ENCODE results near the gene RYR2. TPM values are rescaled to one million over a fixed set of nuclear protein-coding genes. Genes with fewer than 3 reads are reported as not detected.

RYR2 gene
- total RNA-seq, 4 donors from 2014 or later, result 0.53 to 1.2 (median 0.57) TPM

- Histone ChIP-seq H3K4me1 (no peaks in the 10 kb centered on the region), H3K27ac (no peak overlapping the region), H3K9me3 (no peaks in the 10 kb centered on the region), H3K36me3 (no peaks in the 10 kb centered on the region), H3K4me3 (no peak overlapping the region), H3K27me3 (no peaks in the 10 kb centered on the region)
- DNase-seq (ENCODE audit: low spot score in 2 of 2), result no peak
- WGBS, result 72% methylated on average over 5 of the region's 5 CpGs
- TF ChIP-seq EP300 (IDR thresholded peaks at IDR 0.05) (no peak), POLR2A (IDR thresholded peaks at IDR 0.05) (no peak), POLR2AphosphoS5 (IDR thresholded peaks at IDR 0.05) (no peak)
- TF ChIP-seq, protein P1, sequence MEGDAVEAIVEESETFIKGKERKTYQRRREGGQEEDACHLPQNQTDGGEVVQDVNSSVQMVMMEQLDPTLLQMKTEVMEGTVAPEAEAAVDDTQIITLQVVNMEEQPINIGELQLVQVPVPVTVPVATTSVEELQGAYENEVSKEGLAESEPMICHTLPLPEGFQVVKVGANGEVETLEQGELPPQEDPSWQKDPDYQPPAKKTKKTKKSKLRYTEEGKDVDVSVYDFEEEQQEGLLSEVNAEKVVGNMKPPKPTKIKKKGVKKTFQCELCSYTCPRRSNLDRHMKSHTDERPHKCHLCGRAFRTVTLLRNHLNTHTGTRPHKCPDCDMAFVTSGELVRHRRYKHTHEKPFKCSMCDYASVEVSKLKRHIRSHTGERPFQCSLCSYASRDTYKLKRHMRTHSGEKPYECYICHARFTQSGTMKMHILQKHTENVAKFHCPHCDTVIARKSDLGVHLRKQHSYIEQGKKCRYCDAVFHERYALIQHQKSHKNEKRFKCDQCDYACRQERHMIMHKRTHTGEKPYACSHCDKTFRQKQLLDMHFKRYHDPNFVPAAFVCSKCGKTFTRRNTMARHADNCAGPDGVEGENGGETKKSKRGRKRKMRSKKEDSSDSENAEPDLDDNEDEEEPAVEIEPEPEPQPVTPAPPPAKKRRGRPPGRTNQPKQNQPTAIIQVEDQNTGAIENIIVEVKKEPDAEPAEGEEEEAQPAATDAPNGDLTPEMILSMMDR (IDR thresholded peaks at IDR 0.05), result no peak
Measured at GRCh38 chr1:237013608-237014007, 28.4 kb upstream of the RYR2 start.

GRCh38 chr1:237016626-237017025 lies 25.4 kb upstream of the RYR2 start:
- no peak for DNase-seq (ENCODE audit: low spot score in 2 of 2)
- Histone ChIP-seq H3K36me3 (no peaks in the 10 kb centered on the region), H3K4me3 (no peak overlapping the region), H3K4me1 (no peaks in the 10 kb centered on the region), H3K9me3 (no peaks in the 10 kb centered on the region), H3K27ac (no peak overlapping the region), H3K27me3 (no peaks in the 10 kb centered on the region)
- 50% methylated on average over 1 of the region's 1 CpG for WGBS
- TF ChIP-seq, protein P1 (IDR thresholded peaks at IDR 0.05), result no peak
- no peak for TF ChIP-seq EP300 (IDR thresholded peaks at IDR 0.05)
- TF ChIP-seq POLR2AphosphoS5 (IDR thresholded peaks at IDR 0.05), result no peak
- no peak for TF ChIP-seq POLR2A (IDR thresholded peaks at IDR 0.05)

DNA sequence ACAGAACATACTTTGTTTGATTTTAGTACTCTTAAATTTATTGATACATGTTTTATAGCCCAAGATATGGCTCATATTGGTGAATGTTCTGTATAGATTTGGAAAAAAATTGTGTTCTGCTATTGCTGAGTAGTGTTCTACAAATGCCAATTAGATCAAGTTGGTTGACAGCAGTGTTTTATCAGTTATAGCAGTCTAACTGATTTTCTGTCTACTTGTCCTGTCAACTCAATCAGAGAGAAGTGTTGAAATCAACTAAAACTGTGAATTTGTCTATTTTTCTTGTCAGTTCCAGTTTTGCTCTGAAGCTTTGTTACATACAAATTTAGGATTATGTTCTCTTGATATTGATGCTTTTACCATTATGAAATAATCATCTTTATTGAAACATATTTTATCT lies 23.1 kb upstream of the RYR2 start:
- Histone ChIP-seq H3K36me3 (no peaks in the 10 kb centered on the region), H3K27me3 (no peaks in the 10 kb centered on the region), H3K9me3 (no peaks in the 10 kb centered on the region), H3K27ac (no peak overlapping the region), H3K4me3 (no peak overlapping the region), H3K4me1 (no peaks in the 10 kb centered on the region)
- TF ChIP-seq POLR2AphosphoS5 (IDR thresholded peaks at IDR 0.05) (no peak), POLR2A (IDR thresholded peaks at IDR 0.05) (no peak), EP300 (IDR thresholded peaks at IDR 0.05) (no peak)
- TF ChIP-seq, protein P1 (IDR thresholded peaks at IDR 0.05), result no peak
- no peak for DNase-seq (ENCODE audit: low spot score in 2 of 2)

DNA sequence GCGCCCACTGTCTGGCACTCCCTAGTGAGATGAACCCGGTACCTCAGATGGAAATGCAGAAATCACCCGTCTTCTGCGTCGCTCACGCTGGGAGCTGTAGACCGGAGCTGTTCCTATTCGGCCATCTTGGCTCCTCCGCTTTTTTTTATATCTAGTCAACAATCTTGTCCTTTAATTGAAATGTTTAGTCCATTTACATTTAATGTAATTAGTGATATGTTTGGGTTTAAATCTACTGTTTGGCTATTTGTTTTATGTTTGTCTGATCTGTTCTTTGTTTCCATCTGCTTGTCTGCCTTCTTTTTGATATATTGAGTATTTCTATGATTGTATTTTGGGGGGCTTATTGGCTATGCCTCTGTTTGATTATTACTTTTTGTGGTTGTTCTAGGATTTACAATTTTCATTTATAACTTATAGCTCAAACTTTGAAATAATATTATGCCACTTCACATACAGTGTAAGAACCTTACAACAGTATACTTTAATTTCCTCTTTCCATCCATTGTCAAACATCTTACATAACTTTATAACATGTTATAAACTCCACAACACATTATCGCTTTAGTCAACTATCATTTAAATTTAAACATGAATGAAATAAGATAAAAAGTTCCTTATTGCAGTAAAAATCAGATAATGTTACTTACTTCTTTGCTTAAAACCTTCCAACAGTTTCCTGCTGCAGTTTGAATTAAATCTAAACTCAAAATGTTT lies 16.5 kb upstream of the RYR2 start:
- no peak overlapping the region for H3K27ac ChIP-seq
- TF ChIP-seq, protein P1 (IDR thresholded peaks at IDR 0.05), result no peak
- TF ChIP-seq EP300 (IDR thresholded peaks at IDR 0.05), result no peak
- no peak for TF ChIP-seq POLR2A (IDR thresholded peaks at IDR 0.05)
- no peak for TF ChIP-seq POLR2AphosphoS5 (IDR thresholded peaks at IDR 0.05)
- no peak for DNase-seq (ENCODE audit: low spot score in 2 of 2)
- no peaks in the 10 kb centered on the region for H3K27me3 ChIP-seq
- no peak overlapping the region for H3K4me3 ChIP-seq
- no peaks in the 10 kb centered on the region for H3K36me3 ChIP-seq
- no peaks in the 10 kb centered on the region for H3K9me3 ChIP-seq
- no peaks in the 10 kb centered on the region for H3K4me1 ChIP-seq
- WGBS, result 94% methylated on average over 8 of the region's 10 CpGs

- TF ChIP-seq POLR2A (IDR thresholded peaks at IDR 0.05) (no peak), POLR2AphosphoS5 (IDR thresholded peaks at IDR 0.05) (no peak), EP300 (IDR thresholded peaks at IDR 0.05) (no peak)
- TF ChIP-seq, protein P1 (IDR thresholded peaks at IDR 0.05), result no peak
- H3K36me3 ChIP-seq, result no peaks in the 10 kb centered on the region
- no peak overlapping the region for H3K4me3 ChIP-seq
- H3K9me3 ChIP-seq, result no peaks in the 10 kb centered on the region
- no peaks in the 10 kb centered on the region for H3K4me1 ChIP-seq
- H3K27ac ChIP-seq, result no peak overlapping the region
- DNase-seq (ENCODE audit: low spot score in 2 of 2), result no peak
- no peaks in the 10 kb centered on the region for H3K27me3 ChIP-seq
- WGBS, result 78% methylated on average over 3 of the region's 3 CpGs
Measured at GRCh38 chr1:237029240-237029639, 12.7 kb upstream of the RYR2 start.

Measured in suprapubic skin (tissue), 4 donors.